Activated CD4-positive, alpha-beta T cell treated with anti-CD3 and anti-CD28 coated beads, Interleukin-10, Interleukin-2, amounts not matched to agents 100 ng/mL and 50 ng/mL, durations not matched to agents 16 hours and 8 hours (primary cell): ENCODE data around the gene SYT11.
"Not testable (repeated sequence)": the region's sequence is repeated elsewhere in the genome, so short reads cannot be mapped to it uniquely, and the experiment has no call there.

Experiments
- DNase-seq: peaks from one replicate; pipeline ENCODE4 v3.0.0-alpha.2; 2020

The SYT11 gene

GRCh38 chr1:155909894-155910293 lies 50.5 kb downstream of the SYT11 start:
- peak; percentile 28 for DNase-seq

- no peak for DNase-seq
These were observed 51.3 kb downstream of the SYT11 start for GRCh38 chr1:155910621-155911121.

DNA sequence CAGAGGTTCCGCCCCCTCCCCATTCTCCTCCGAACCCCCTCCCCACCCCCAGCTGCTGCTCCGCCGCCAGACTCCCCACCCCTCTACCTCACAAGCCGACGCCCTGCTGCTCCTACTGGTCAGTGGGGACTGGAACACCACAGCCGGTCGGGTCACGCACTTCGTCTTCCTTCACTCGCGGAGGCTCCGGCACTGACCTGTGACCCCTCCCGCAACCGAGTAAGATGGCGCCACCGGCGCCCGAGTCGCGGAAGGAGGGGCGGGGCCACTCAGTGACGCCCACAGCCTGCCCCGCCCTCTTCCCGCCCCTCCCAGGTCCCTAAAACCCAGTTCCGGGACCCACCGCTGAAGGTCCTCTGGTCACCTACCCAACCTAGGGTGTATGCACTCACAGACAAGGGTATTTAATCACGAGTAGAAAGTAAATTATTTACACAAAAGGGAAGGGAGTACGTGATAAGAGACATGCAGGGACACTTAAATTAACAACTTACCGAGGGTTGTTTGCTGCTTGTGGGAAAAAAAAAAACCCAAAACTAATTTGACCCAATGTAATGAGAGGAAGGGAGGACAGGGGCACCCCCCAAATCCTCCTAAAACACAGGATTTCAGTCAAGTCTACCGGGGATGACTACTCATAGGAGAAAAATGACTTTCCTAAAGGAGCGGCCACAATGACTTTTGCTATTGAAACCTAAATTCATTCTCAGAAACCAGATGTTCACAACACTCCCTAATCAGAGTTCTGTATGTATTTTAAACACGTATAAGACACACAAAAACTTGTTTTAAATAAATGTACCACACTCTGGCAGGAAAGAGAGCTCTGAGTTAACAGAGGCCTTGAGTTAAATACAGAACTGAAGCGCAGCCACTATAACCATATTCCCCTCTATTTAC lies 52.0 kb downstream of the SYT11 start, which contains the start of gene RIT1:
Gene RIT1 (minus strand): TSS at position 194 of the 900 bp plus-strand sequence. CDS start 588 bp downstream, outside the sequence.
- DNase-seq = peak; percentile 92

DNA sequence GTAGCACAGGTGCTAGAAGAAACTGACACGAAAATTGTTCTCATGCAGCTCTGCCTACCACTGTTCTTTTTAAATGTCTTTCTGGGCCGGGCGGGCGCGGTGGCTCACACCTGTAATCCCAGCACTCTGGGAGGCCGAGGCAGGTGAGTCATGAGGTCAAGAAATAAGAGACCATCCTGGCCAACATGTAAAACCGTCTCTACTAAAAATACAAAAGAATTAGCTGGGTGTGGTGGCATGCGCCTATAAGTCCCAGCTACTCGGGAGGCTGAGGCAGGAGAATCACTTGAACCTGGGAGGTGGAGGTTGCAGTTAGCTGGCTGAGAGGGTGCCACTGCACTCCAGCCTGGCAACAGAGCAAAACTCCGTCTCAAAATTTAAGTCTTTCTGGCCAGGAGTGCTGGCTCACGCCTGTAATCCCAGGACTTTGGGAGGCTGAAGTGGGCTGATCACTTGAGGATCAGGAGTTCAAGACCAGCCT lies 52.7 kb downstream of the SYT11 start:
- DNase-seq = no peak

DNA sequence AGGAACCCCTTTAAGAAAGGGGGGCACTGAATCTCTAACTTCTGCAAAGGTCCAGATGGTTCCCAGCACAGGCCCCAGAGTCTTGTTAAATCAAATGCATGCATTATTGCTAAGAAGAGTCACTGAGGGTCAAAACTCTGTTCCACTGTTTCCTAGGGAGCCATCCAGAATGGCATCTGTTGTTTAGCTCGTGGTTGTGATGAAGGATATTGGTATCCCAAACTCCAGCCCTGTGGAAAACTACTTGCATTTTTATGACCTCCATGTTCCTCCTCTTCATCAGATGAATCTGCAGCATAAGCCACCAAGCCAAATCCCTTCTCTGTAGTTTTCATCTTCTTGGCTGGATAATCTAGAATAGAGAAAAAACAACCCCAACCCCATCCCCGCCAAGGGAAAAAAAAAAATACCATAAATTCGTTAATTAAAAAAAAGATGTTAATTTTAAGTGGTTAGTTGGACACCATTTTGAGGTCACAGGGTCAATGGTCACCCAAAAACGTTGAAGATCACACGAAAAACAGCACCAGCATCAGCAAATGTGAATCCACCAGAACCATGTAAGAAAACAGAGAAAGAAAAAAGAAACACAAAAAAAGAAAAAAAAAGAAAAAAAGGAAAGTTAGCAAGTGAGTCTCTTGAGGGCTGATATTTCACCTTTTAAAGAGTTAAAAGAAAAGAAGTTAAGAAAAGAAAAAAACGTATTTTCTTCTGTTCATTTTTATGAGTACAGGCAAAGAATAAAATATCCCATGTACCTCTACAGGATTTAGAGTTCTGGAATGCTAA lies 54.8 kb downstream of the SYT11 start:
- no peak for DNase-seq

DNA sequence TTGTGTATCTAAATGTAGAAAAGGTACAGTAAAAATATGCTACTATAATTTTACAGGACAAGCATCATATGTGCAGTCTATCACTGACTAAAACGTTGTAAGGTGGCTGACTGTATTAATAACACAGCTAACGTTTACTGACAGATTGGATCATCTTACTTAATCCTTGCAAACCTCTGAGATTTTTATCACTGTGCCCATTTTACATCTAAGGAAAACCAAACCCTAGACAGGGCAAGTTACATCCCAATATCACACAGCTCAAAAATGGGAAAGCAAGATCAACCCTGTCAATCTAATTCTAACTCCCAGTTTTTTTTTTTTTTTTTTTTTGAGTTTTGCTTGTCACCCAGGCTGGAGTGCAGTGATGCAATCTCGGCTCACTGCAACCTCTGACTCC lies 59.3 kb downstream of the SYT11 start:
- no peak for DNase-seq

DNA sequence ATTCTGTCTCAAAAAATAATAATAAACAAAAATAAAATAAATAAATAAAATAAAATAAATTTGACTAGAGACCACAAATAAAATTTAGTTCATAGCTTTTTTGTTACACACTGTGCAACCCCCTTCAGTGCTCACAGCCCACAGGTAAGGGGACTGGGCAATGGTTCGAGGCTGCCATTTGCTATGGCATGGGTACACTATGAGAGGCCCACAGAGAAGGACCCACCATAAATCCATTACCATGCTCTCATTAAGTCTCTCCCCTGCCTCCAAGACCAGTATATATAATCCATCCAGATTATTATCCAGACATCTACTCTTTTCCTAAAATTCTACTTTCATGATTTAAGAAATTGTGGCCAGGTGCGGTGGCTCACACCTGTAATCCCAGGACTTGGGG lies 60.4 kb downstream of the SYT11 start:
- DNase-seq = no peak

- no peak for DNase-seq
These were observed 61.4 kb downstream of the SYT11 start for GRCh38 chr1:155920717-155921116.

GRCh38 chr1:155925506-155925905 lies 66.1 kb downstream of the SYT11 start:
- DNase-seq = no peak

GRCh38 chr1:155929057-155929456 lies 69.7 kb downstream of the SYT11 start:
- DNase-seq = no peak

GRCh38 chr1:155930725-155931124 lies 71.4 kb downstream of the SYT11 start:
- not testable (repeated sequence) for DNase-seq

GRCh38 chr1:155931332-155932038 lies 72.1 kb downstream of the SYT11 start:
- DNase-seq = no peak

DNA sequence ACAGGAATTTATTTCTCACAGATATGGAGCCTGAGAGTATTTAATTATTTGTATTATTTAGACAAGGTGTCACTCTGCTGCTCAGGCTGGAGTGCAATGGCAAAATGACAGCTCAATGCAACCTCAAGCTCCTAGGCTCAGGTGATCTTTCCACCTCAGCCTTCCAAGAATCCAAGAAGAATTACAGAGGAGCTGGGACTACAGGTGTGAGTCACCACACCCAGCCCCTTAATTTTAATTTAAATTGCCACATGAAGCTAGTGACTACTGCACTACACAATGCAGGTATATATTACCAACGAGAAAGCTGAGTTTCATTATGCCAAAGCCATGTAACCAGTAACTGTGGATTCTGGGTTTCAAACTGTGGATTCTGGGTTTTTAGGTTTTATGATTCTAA lies 72.7 kb downstream of the SYT11 start:
- no peak for DNase-seq

DNA sequence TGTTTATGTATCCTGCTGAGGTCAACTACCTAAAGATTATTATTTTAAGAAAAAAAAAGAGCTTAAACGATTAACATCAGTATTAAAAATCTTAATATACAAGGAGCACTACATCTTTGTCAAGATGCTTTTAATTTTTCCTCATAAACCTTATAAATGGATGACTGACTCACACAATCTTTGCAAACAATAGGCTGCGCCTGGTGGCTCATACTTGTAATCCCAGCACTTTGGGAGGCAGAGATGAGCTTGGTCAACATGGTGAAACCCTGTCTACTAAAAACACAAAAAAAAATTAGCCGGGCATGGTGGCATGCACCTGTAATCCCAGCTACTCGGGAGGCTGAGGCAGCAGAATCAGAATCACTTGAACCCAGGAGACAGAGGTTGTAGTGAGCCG lies 73.1 kb downstream of the SYT11 start:
- no peak for DNase-seq

DNA sequence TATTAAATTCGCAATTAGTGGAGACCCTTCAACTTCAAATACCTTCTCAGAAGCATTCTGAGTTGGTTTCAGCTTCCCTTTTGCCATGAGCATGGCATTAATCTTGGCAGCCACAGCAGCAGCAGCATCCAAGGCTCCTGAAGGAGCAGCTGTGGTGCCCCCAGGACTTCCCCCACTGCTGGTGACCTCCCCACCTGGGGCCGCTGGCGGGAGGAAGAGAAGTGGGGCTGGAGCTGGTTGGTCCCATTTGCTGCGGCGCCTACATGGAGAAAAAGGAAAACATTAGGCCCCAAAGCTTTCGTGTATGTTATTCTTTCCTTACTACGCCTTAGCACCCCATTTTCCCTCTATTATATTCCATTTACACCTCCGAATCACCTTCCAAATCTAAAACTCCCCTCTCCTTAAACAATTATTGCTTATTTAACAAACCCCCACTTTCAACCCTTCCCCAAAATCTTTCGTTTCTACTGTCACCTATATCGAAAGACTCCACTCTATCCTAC lies 74.3 kb downstream of the SYT11 start:
- DNase-seq = no peak

GRCh38 chr1:155934097-155934935 lies 74.9 kb downstream of the SYT11 start, which contains the start of gene KHDC4:
Gene KHDC4, minus strand, starts transcription at chr1:155934413. Its CDS starts 40 bp downstream, at chr1:155934373.
- DNase-seq = peak; percentile 98
